ENCODE results near the gene SYK. TPM values are rescaled to one million over a fixed set of nuclear protein-coding genes. Genes with fewer than 3 reads are reported as not detected.
A peak's percentile ranks its signal among the peaks of the same experiment; 100 is the strongest.

SYK gene
- total RNA-seq, 1 donor from 2014 or later, result under 0.01 TPM

GRCh38 chr9:90909225-90909624 lies 107.6 kb downstream of the SYK start:
- DNase-seq, result no peak

GRCh38 chr9:90909747-90910283 lies 108.2 kb downstream of the SYK start:
- no peak for DNase-seq

- no peak for DNase-seq
Measured at GRCh38 chr9:90914196-90914595, 112.6 kb downstream of the SYK start.

- DNase-seq, result peak; percentile 86
Measured at GRCh38 chr9:90914868-90915483, 113.4 kb downstream of the SYK start.

DNA sequence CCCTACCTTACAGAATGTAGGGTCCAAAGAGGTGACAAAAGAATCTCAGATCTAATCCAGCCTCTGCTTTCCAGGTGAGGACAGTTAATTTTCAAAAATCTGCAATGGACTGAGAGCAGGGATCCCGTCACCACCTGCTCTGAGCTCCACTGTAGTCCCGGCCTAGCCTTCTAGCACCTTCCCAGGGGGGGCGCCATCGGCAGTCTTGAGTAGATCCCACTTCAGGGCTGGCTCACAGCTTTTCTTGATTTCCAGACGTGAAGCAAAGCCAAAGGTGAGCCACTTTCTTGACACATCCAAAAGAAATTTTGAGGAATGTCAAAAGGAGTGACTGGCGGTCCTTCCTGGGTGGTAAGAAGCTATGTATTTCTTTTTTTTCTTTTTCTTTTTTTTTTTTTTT lies 114.1 kb downstream of the SYK start:
- peak; percentile 52 for DNase-seq

GRCh38 chr9:90916147-90916734 lies 114.6 kb downstream of the SYK start:
- no peak for DNase-seq

GRCh38 chr9:90919883-90920282 lies 118.3 kb downstream of the SYK start:
- no peak for DNase-seq

DNA sequence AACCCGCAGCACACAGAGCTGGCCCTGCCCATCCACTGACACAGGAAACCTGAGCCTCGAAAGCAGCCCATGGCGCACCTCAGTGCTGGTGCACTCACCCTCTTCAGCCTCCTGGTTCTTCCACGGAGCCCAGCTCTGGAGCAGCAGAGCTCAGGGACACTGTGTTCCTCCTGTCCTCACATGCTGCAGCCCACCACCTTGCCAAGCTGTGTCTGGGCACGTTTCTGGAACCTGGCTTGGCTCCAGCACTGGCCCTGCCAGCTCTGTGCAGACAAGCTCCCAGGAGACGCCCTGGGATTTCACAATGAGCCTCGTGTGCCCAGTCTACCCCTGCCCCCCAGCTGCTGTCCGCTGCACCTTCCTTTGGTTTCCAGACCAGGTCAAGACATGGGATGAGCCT lies 119.5 kb downstream of the SYK start:
- no peak for DNase-seq

GRCh38 chr9:90921969-90922368 lies 120.3 kb downstream of the SYK start:
- no peak for DNase-seq

GRCh38 chr9:90925581-90926257 lies 124.1 kb downstream of the SYK start:
- DNase-seq, result peak; percentile 61

DNA sequence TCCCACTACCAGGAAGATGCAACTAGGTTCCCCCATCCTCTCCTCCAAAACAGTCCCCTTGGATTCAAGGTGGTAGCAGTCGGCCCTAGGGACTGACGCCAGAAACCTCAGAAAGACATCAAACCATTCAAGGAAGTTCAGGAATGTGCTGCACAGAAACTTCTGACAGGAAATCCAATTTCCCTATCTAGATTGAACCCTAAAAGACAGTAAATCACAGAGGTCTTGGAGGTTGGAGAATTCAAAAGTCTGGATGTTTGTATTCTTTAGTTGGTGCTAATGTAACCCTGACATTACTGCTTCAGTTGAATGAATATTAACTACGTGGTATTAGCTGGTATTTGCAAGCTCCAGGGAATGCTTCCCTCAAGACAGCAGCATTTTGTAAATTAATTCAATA lies 125.3 kb downstream of the SYK start:
- DNase-seq, result peak; percentile 5

GRCh38 chr9:90927496-90927895 lies 125.9 kb downstream of the SYK start:
- no peak for DNase-seq

DNA sequence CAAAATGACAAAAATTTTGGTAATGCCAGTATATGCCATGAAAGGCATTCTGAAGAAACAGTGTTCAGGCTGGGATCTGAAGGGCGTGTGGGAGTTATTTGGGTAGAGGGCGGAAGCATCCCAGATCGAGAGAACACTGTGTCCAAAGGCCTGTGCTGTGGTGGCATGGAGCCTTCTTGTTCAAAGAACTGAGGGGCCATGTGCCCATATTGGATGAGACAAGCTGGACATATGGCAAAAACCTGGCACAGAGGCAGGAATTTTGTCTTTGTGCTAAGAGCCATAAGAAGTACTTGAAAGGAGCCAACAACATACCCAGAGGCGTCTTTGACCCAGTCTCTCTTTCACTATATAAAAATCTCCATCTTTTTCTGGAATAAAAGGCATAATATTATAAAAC lies 128.0 kb downstream of the SYK start:
- no peak for DNase-seq

GRCh38 chr9:90933468-90933867 lies 131.8 kb downstream of the SYK start:
- DNase-seq, result no peak

DNA sequence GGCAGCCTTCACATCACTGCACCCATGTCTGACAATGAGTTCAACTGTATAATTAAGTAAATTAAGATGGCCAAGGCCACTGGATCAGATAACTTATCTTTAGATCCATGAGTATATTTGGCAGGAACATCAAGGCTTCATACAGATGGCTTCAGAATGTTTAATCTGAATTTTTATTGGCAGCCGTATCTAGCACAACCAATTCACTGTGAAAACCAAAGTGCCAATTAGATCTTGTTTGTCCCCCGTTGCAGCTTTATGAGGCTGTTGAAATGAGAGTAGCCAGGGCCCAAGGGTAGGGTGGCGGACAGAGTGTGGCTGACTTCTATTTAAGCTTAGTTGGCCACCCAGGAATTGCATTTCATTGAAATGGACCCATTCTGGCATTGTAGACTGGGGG lies 137.7 kb downstream of the SYK start:
- no peak for DNase-seq

- DNase-seq, result no peak
Measured at GRCh38 chr9:90940280-90940679, 138.7 kb downstream of the SYK start.

GRCh38 chr9:90941661-90942060 lies 140.0 kb downstream of the SYK start:
- DNase-seq, result no peak

- no peak for DNase-seq
Measured at GRCh38 chr9:90942555-90942954, 140.9 kb downstream of the SYK start.

GRCh38 chr9:90943341-90943740 lies 141.7 kb downstream of the SYK start:
- no peak for DNase-seq

GRCh38 chr9:90945336-90945735 lies 143.7 kb downstream of the SYK start:
- no peak for DNase-seq

- DNase-seq, result no peak
Measured at GRCh38 chr9:90946982-90947381, 145.4 kb downstream of the SYK start.
